Measurements from ENCODE around the gene PLA2G4C. TPM values are rescaled to one million over a fixed set of nuclear protein-coding genes. Genes with fewer than 3 reads are reported as not detected.

Gene PLA2G4C
- total RNA-seq, 1 donor from 2014 or later: 4.1 TPM

DNA sequence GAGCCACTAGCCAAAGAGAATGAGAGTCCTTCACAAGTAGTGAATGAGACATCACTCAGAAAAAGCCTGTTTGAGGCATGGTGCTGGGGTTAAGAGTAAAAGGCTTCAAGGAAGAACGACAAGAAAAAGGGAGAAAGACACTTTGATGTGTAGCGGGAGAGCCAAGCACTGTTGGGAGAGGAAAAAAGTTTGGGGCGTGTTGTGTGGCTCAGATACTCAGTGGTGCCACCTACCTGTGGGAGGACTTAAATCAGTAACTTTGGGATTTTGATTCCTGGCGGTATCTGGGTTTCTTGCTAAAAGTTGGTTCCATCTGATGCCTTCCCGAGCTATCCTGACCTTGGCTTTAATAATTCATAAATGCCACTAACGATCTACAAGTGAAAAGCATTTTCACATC, 103.9 kb downstream of the PLA2G4C start:
- H3K4me3 ChIP-seq (ENCODE audit: insufficient read depth, low read depth, low read length): no peak overlapping the region
- no peaks in the 10 kb centered on the region for H3K4me1 ChIP-seq (ENCODE audit: insufficient read depth, low read length)
- H3K27me3 ChIP-seq (ENCODE audit: insufficient read depth, low read length): no peaks in the 10 kb centered on the region
- H3K79me2 ChIP-seq (ENCODE audit: insufficient read depth, low read length): no peaks in the 10 kb centered on the region
- Mint-ChIP-seq H3K9me3 (ENCODE audit: unreplicated experiment) (peaks cover 10% of the 10 kb centered on the region), H3K4me1 (ENCODE audit: low read depth, unreplicated experiment) (peaks cover 3% of the 10 kb centered on the region), H3K27ac (ENCODE audit: unreplicated experiment) (no peak overlapping the region), H3K36me3 (ENCODE audit: low read depth, unreplicated experiment) (no peaks in the 10 kb centered on the region), H3K4me3 (ENCODE audit: unreplicated experiment) (no peak overlapping the region), H3K27me3 (ENCODE audit: low read depth, unreplicated experiment) (peaks cover 15% of the 10 kb centered on the region)
- H3K27ac ChIP-seq (ENCODE audit: low read depth, low read length): no peak overlapping the region
- no peak for DNase-seq (ENCODE audit: low read depth)
- no peak overlapping the region for H3K4me2 ChIP-seq (ENCODE audit: low read length)
- no peak for TF ChIP-seq EZH2 (IDR thresholded peaks at IDR 0.05; ENCODE audit: insufficient read depth, low read length)
- H3K9me3 ChIP-seq (ENCODE audit: insufficient read depth, low read depth, low read length): peaks cover 3% of the 10 kb centered on the region
- no peak overlapping the region for H3K9ac ChIP-seq (ENCODE audit: low read length)
- FAIRE-seq: no peak
- no peak overlapping the region for H2AFZ ChIP-seq (ENCODE audit: low read depth, low read length)
- H4K20me1 ChIP-seq (ENCODE audit: insufficient read depth, low read length): no peaks in the 10 kb centered on the region
- no peaks in the 10 kb centered on the region for H3K36me3 ChIP-seq (ENCODE audit: insufficient read depth, low read length)

DNA sequence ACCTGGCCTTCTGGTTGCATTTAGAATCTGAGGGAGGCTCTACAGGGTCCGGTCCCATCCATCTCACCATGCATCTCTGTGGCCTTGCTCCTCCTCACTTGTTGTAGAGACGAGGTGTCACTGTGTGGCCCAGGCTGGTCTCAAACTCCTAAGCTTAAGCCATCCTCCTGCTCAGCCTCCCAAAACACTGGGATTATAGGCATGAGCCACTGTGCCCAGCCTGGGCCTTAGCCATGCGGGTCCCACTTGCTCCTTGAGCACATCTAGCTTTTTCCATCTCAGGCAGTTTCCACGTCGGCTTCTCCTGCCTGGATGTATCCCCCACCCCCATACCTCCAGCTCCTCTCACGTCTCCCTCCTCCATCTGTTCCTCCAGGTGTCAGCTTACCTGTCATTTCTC, 106.4 kb downstream of the PLA2G4C start:
- peaks cover 3% of the 10 kb centered on the region for H3K9me3 ChIP-seq (ENCODE audit: insufficient read depth, low read depth, low read length)
- DNase-seq (ENCODE audit: low read depth) (no peak), FAIRE-seq (no peak)
- H3K36me3 Mint-ChIP-seq (ENCODE audit: low read depth, unreplicated experiment): peaks cover 2% of the 10 kb centered on the region
- peaks cover 6% of the 10 kb centered on the region for H3K9me3 Mint-ChIP-seq (ENCODE audit: unreplicated experiment)
- no peaks in the 10 kb centered on the region for H4K20me1 ChIP-seq (ENCODE audit: insufficient read depth, low read length)
- no peaks in the 10 kb centered on the region for H3K4me1 Mint-ChIP-seq (ENCODE audit: low read depth, unreplicated experiment)
- TF ChIP-seq, protein P1, sequence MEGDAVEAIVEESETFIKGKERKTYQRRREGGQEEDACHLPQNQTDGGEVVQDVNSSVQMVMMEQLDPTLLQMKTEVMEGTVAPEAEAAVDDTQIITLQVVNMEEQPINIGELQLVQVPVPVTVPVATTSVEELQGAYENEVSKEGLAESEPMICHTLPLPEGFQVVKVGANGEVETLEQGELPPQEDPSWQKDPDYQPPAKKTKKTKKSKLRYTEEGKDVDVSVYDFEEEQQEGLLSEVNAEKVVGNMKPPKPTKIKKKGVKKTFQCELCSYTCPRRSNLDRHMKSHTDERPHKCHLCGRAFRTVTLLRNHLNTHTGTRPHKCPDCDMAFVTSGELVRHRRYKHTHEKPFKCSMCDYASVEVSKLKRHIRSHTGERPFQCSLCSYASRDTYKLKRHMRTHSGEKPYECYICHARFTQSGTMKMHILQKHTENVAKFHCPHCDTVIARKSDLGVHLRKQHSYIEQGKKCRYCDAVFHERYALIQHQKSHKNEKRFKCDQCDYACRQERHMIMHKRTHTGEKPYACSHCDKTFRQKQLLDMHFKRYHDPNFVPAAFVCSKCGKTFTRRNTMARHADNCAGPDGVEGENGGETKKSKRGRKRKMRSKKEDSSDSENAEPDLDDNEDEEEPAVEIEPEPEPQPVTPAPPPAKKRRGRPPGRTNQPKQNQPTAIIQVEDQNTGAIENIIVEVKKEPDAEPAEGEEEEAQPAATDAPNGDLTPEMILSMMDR (IDR thresholded peaks at IDR 0.05; ENCODE audit: insufficient read depth, low read depth, low read length): no peak
- no peak for TF ChIP-seq EZH2 (IDR thresholded peaks at IDR 0.05; ENCODE audit: insufficient read depth, low read length)
- no peak overlapping the region for H3K4me2 ChIP-seq (ENCODE audit: low read length)
- H3K36me3 ChIP-seq (ENCODE audit: insufficient read depth, low read length): no peaks in the 10 kb centered on the region
- no peak overlapping the region for H2AFZ ChIP-seq (ENCODE audit: low read depth, low read length)
- no peak overlapping the region for H3K27ac ChIP-seq (ENCODE audit: low read depth, low read length)
- no peak overlapping the region for H3K9ac ChIP-seq (ENCODE audit: low read length)
- H3K4me3 Mint-ChIP-seq (ENCODE audit: unreplicated experiment): no peak overlapping the region
- no peaks in the 10 kb centered on the region for H3K79me2 ChIP-seq (ENCODE audit: insufficient read depth, low read length)
- H3K27me3 Mint-ChIP-seq (ENCODE audit: low read depth, unreplicated experiment): peaks cover 16% of the 10 kb centered on the region
- H3K4me3 ChIP-seq (ENCODE audit: insufficient read depth, low read depth, low read length): no peak overlapping the region
- no peak overlapping the region for H3K27ac Mint-ChIP-seq (ENCODE audit: unreplicated experiment)
- H3K4me1 ChIP-seq (ENCODE audit: insufficient read depth, low read length): no peaks in the 10 kb centered on the region
- H3K27me3 ChIP-seq (ENCODE audit: insufficient read depth, low read length): no peaks in the 10 kb centered on the region

DNA sequence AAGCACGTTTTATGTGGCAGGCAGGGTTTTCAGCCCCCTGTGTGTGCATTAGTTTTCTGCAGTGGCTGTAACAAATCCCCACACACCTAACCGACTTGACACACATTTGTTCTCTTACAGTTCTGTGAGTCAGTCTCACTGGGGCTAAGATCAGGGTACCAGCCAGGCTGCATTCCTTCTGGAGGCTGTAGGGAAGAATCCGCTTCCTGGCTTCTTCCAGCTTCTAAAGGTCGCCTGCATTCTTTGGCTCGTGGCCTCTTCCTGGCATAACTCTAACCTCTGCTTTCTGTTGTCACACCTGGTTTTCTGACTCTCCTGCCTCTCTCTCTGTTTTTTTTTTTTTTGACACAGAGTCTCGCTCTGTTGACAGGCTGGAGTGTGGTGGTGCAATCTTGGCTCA, 109.8 kb downstream of the PLA2G4C start:
- H3K27me3 Mint-ChIP-seq (ENCODE audit: low read depth, unreplicated experiment): peaks cover 20% of the 10 kb centered on the region
- TF ChIP-seq, protein P1 (IDR thresholded peaks at IDR 0.05; ENCODE audit: insufficient read depth, low read depth, low read length): no peak
- TF ChIP-seq EZH2 (IDR thresholded peaks at IDR 0.05; ENCODE audit: insufficient read depth, low read length): no peak
- H3K4me3 ChIP-seq (ENCODE audit: insufficient read depth, low read depth, low read length): no peak overlapping the region
- FAIRE-seq (no peak), DNase-seq (ENCODE audit: low read depth) (no peak)
- no peak overlapping the region for H3K4me3 Mint-ChIP-seq (ENCODE audit: unreplicated experiment)
- peaks cover 2% of the 10 kb centered on the region for H3K36me3 Mint-ChIP-seq (ENCODE audit: low read depth, unreplicated experiment)
- peaks cover 9% of the 10 kb centered on the region for H3K9me3 Mint-ChIP-seq (ENCODE audit: unreplicated experiment)
- no peak overlapping the region for H3K27ac Mint-ChIP-seq (ENCODE audit: unreplicated experiment)
- H3K27me3 ChIP-seq (ENCODE audit: insufficient read depth, low read length): no peaks in the 10 kb centered on the region
- no peaks in the 10 kb centered on the region for H3K79me2 ChIP-seq (ENCODE audit: insufficient read depth, low read length)
- H2AFZ ChIP-seq (ENCODE audit: low read depth, low read length): no peak overlapping the region
- no peaks in the 10 kb centered on the region for H4K20me1 ChIP-seq (ENCODE audit: insufficient read depth, low read length)
- H3K4me2 ChIP-seq (ENCODE audit: low read length): no peak overlapping the region
- H3K4me1 Mint-ChIP-seq (ENCODE audit: low read depth, unreplicated experiment): no peaks in the 10 kb centered on the region
- no peak overlapping the region for H3K27ac ChIP-seq (ENCODE audit: low read depth, low read length)
- H3K4me1 ChIP-seq (ENCODE audit: insufficient read depth, low read length): no peaks in the 10 kb centered on the region
- H3K9ac ChIP-seq (ENCODE audit: low read length): no peak overlapping the region
- H3K36me3 ChIP-seq (ENCODE audit: insufficient read depth, low read length): no peaks in the 10 kb centered on the region
- no peaks in the 10 kb centered on the region for H3K9me3 ChIP-seq (ENCODE audit: insufficient read depth, low read depth, low read length)

Measured in astrocyte (in vitro differentiated cells and primary cell).